GM12864 (cell line): ENCODE data around the gene YTHDF1.
"Not testable (repeated sequence)": the region's sequence is repeated elsewhere in the genome, so short reads cannot be mapped to it uniquely, and the experiment has no call there.

Source experiments
- DNase-seq: peaks from one replicate; pipeline ENCODE4 v3.0.0-alpha.2; 2011; ENCODE audit warnings: low read depth
- H3K4me3 ChIP-seq: 2 replicates; pipeline ENCODE4 v1.5.1; 2011; ENCODE audit warnings: mild to moderate bottlenecking, low read depth, low read length, control low read depth
- TF ChIP-seq, protein P1 (sequence below): IDR thresholded peaks from 2 replicates; pipeline ENCODE4 v1.5.1; 2011; ENCODE audit warnings: low read depth, mild to moderate bottlenecking, moderate library complexity, low read length, control low read depth, inconsistent platforms; ENCODE audit errors: missing control alignments

Gene YTHDF1

DNA sequence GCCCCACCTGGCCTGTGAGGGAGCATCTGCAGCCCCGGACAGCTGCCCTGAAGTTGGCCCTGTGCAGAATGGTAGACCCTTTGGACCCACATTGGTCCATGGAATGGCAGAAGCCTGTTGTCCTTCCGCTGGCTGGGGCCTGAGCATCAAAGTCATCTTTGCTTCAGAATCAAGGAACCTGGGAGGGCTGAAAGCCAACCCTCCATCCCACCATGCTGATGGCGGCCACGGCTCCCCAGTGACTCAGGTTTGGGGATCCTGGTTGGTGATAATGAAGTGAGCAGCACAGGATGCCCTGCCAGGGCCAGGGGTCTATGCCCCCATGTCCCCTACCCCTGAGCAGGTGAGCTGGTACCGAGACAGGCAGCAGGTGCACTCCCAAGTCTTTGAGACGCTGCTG is 52.8 kb downstream of the YTHDF1 start:
- DNase-seq = no peak
- TF ChIP-seq, protein P1, sequence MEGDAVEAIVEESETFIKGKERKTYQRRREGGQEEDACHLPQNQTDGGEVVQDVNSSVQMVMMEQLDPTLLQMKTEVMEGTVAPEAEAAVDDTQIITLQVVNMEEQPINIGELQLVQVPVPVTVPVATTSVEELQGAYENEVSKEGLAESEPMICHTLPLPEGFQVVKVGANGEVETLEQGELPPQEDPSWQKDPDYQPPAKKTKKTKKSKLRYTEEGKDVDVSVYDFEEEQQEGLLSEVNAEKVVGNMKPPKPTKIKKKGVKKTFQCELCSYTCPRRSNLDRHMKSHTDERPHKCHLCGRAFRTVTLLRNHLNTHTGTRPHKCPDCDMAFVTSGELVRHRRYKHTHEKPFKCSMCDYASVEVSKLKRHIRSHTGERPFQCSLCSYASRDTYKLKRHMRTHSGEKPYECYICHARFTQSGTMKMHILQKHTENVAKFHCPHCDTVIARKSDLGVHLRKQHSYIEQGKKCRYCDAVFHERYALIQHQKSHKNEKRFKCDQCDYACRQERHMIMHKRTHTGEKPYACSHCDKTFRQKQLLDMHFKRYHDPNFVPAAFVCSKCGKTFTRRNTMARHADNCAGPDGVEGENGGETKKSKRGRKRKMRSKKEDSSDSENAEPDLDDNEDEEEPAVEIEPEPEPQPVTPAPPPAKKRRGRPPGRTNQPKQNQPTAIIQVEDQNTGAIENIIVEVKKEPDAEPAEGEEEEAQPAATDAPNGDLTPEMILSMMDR = no peak

DNA sequence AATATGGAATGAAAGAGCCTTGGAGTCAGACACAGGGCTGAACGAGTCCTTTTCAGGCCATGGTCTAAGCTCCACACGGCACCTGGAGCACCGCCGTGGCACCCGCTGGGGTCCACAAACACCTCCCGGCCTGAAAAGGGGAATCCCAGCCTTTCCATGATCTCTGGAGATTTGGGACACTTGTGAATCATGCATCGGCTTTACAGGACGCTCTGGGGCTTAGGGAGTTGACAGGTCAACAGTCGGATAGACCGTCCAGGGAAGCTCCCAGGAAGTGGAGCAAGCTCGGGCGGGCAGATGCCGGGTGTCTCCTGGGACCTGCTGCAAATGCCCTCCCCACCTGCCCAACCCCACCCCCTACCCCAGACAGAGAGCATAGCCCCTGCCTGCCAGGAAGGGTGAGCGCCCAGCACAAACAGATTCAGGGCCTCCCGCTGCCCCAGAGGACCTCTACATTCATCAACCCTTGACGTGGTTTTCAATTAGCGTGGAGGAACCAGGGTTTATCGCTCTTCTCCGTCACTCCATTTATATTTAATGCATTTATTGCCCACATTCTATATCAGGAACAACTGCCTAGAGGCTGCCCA is 53.6 kb downstream of the YTHDF1 start:
- no peak overlapping the region for H3K4me3 ChIP-seq
- TF ChIP-seq, protein P1 = no peak
- no peak for DNase-seq

More for the DNA sequence above, 52.8 kb downstream of the YTHDF1 start:
- H3K4me3 ChIP-seq = no peak overlapping the region

DNA sequence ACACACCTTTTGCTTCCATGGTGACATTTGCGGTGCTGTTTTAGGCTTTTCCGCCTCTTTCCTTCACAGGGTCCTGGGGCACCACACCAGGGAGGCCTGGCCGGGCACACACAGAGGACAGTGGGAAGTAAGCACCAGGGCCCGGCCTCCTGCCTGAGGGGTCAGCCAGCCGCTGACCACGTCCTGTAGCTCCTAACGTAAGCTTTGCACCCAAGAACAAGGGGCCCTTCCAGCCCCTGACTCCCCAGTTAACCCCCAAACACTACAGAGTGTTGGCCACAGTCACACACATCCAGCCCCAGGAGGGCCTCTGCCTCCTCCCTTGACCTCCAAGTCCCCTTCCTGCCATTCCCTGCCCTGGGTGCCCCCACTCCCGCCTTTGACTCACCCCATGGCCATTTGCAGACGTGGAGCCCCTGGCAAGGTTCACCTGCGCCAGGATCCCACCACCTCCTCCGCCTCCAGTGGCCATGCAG is 54.7 kb downstream of the YTHDF1 start:
- TF ChIP-seq, protein P1 = no peak
- no peak for DNase-seq
- no peak overlapping the region for H3K4me3 ChIP-seq

DNA sequence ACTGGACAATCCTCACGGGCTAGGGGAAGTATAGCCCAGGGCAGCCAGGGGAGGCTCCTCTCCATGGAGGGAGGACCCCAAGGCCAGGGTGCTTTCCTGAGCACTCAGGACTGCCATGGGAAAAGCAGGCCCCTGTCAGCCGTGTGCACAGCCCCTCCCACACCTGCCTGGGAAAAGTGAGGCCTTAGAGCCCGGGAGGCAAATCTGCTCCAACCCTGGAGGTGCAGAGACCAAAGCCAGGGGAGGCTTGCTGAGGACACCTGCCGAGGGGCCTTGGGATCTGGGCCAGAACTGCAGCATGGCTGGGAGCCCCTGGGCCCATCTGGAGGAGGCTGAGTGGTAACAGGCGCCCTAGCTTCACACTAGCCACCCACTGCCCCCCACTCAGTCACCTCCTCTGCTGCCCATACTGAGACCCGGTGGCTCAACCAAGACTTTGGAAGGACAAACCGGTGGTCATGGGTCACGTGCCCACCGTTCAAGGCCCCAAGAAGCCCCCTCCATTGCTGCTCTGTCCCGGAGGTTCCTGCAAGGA is 55.2 kb downstream of the YTHDF1 start:
- TF ChIP-seq, protein P1 = no peak
- DNase-seq = no peak
- H3K4me3 ChIP-seq = no peak overlapping the region

DNA sequence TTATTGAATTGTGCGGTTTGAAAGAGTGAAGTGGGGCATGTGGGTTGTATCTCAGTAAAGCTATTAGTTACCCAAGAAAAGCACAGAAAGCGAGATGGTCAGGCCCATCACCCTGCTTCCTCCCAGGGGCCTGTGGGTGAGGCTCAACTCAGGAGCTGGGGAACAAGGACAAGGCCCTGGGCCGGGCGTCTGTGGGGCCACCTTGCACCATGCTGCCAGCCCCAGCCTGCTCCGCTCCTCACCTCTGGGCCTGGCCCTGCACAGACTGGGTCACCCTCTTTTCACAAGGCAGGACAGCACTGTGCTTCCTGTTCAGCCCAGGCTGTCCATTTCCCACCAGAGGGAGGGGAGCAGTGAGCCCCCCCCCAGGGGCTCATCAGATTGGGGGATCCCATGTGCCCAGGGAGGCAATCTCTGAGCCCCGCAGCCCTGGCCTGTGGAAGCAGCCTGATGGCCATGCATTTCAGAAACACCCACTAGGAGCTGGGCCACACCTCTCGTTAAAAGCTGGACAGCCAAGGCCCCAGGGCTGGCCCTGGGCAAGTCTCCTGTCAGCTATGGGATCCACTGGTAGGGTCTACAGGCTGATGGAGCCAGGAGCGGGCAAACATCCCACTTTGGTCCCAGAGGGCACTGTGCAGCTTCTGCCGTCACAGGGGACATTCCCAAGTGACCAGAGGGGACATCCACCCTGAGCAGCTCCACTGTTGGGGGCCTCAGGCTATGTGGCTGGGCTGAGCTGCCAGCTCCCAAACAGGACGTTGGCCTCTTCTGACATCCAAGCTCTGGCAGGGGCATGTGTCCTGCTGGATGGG is 55.9 kb downstream of the YTHDF1 start:
- no peak overlapping the region for H3K4me3 ChIP-seq
- TF ChIP-seq, protein P1 = no peak
- DNase-seq = no peak

DNA sequence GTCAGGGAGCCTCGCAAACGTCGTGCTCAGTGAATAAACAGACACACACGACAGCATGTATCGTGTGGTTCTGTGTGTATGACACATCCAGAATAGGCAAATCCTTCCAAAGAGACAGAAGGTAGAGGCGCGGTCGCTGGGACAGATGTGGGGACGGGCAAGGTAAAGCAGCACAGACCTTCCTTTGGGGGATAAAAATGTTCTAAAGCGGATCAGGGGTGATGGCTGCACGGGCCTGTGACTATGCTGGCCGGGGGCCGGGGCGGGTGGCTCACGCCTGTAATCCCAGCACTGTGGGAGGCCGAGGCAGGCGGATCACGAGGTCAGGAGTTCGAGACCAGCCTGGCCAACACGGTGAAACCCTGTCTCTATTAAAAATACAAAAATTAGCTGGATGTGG is 56.7 kb downstream of the YTHDF1 start:
- H3K4me3 ChIP-seq, DNase-seq: not testable (repeated sequence)

DNA sequence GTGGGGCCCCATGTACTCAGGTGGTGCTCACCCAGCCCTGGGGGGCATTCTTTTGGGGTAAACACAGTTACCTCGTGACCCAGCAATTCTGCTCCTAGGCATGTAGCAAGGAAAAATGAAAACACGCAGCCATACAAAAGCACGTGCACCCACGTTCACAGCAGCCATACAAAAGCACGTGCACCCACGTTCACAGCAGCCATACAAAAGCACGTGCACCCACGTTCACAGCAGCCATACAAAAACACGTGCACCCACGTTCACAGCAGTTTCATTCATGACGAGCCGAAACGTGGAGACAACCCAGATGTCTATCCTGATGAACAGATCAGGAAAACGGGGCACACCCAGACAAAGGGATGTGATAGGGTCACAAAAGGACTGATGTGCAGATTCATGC is 57.1 kb downstream of the YTHDF1 start:
- no peak for DNase-seq
- TF ChIP-seq, protein P1 = no peak

More for the DNA sequence above, 57.1 kb downstream of the YTHDF1 start:
- no peak overlapping the region for H3K4me3 ChIP-seq
